OCI-LY3 (cell line): Measurements from ENCODE around the gene PLXNA3.

Source experiments
- H2AFZ ChIP-seq: fragments of 200-600, 300-600 bp; shearing (Covaris generic); 2 replicates; pipeline ENCODE4 v1.6.0; 2014; ENCODE audit warnings: antibody characterized with exemption, low read depth, low read length
- H3K27ac ChIP-seq: fragments of 200-600, 300-600 bp; sonication (generic); 2 replicates; pipeline ENCODE4 v1.5.1; 2014; ENCODE audit warnings: mild to moderate bottlenecking, low read length, moderate library complexity, mixed read lengths
- H3K27me3 ChIP-seq: fragments of 200-600, 300-600 bp; sonication (generic); 2 replicates; pipeline ENCODE4 v1.6.1; 2014; ENCODE audit warnings: low read depth, low read length, mixed read lengths
- H3K36me3 ChIP-seq: fragments of 200-600, 300-600 bp; sonication (generic); replicated peaks from 2 replicates; pipeline ENCODE3; 2014; ENCODE audit warnings: low read depth, low read length, mixed read lengths
- H3K4me1 ChIP-seq: fragments of 300-600, 200-600 bp; sonication (generic); 2 replicates; pipeline ENCODE4 v1.6.1; 2014; ENCODE audit warnings: low read length, mixed read lengths
- H3K4me2 ChIP-seq: fragments of 200-600, 300-600 bp; sonication (generic); 2 replicates; pipeline ENCODE4 v1.6.1; 2014; ENCODE audit warnings: low read length, mixed read lengths
- H3K4me3 ChIP-seq: fragments of 300-600, 200-600 bp; sonication (generic); 2 replicates; pipeline ENCODE4 v1.5.1; 2014; ENCODE audit warnings: antibody characterized with exemption, mild to moderate bottlenecking, low read length, moderate library complexity
- H3K79me2 ChIP-seq: fragments of 300-600, 200-600 bp; shearing (Covaris generic); 2 replicates; pipeline ENCODE4 v1.6.1; 2014; ENCODE audit warnings: mild to moderate bottlenecking, low read length, mixed read lengths
- H3K9ac ChIP-seq: fragments of 300-600, 200-600 bp; shearing (Covaris generic); 2 replicates; pipeline ENCODE4 v1.6.0; 2014; ENCODE audit warnings: mild to moderate bottlenecking, low read length, moderate library complexity
- H3K9me3 ChIP-seq: fragments of 200-600, 300-600 bp; shearing (Covaris generic); 2 replicates; pipeline ENCODE4 v1.6.1; 2014; ENCODE audit warnings: low read length, mixed read lengths; ENCODE audit not compliant: insufficient read depth
- H4K20me1 ChIP-seq: fragments of 200-600, 300-600 bp; sonication (generic); 2 replicates; pipeline ENCODE4 v1.6.1; 2016; ENCODE audit warnings: low read length, mixed read lengths; ENCODE audit not compliant: insufficient read depth
- EZH2phosphoT487 ChIP-seq: fragments of 200-600 bp; shearing (Covaris generic); IDR thresholded peaks from 2 replicates; pipeline ENCODE4 v1.6.1; 2018; ENCODE audit warnings: antibody characterized with exemption, mixed run types, low read depth
- TF ChIP-seq, protein P1 (sequence below): fragments of 200-600, 300-600 bp; sonication (generic); IDR thresholded peaks from 2 replicates; pipeline ENCODE4 v1.5.1; 2014; ENCODE audit warnings: antibody characterized with exemption, low read length, low read depth

The PLXNA3 gene

DNA sequence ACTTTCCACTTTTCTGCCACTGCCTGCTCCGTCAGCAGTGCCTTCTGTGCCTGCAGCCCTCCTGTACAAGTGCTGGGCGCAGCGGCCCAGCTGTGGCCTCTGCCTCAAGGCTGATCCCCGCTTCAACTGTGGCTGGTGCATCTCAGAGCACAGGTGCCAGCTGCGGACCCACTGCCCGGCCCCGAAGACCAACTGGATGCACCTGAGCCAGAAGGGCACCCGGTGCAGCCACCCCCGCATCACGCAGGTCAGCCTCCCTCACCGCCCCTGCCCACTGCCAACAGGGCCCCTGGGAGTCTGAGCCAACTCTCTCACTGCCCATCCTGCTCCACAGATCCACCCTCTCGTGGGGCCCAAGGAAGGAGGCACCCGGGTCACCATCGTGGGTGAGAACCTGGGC, 7.5 kb downstream of the PLXNA3 start:
- H3K27ac ChIP-seq = no peak overlapping the region
- TF ChIP-seq EZH2phosphoT487 = no peak
- TF ChIP-seq, protein P1, sequence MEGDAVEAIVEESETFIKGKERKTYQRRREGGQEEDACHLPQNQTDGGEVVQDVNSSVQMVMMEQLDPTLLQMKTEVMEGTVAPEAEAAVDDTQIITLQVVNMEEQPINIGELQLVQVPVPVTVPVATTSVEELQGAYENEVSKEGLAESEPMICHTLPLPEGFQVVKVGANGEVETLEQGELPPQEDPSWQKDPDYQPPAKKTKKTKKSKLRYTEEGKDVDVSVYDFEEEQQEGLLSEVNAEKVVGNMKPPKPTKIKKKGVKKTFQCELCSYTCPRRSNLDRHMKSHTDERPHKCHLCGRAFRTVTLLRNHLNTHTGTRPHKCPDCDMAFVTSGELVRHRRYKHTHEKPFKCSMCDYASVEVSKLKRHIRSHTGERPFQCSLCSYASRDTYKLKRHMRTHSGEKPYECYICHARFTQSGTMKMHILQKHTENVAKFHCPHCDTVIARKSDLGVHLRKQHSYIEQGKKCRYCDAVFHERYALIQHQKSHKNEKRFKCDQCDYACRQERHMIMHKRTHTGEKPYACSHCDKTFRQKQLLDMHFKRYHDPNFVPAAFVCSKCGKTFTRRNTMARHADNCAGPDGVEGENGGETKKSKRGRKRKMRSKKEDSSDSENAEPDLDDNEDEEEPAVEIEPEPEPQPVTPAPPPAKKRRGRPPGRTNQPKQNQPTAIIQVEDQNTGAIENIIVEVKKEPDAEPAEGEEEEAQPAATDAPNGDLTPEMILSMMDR = no peak
- H3K79me2 ChIP-seq = no peaks in the 10 kb centered on the region
- no peaks in the 10 kb centered on the region for H4K20me1 ChIP-seq
- no peak overlapping the region for H3K4me2 ChIP-seq
- no peak overlapping the region for H3K4me3 ChIP-seq
- H3K9me3 ChIP-seq = no peaks in the 10 kb centered on the region
- H2AFZ ChIP-seq = no peak overlapping the region
- H3K36me3 ChIP-seq = no peaks in the 10 kb centered on the region
- H3K4me1 ChIP-seq = no peaks in the 10 kb centered on the region
- H3K9ac ChIP-seq = no peak overlapping the region
- H3K27me3 ChIP-seq = no peaks in the 10 kb centered on the region

GRCh38 chrX:154466036-154466435, 8.0 kb downstream of the PLXNA3 start:
- H3K27me3 ChIP-seq = no peaks in the 10 kb centered on the region
- H3K4me3 ChIP-seq = no peak overlapping the region
- H3K9ac ChIP-seq = no peak overlapping the region
- no peak overlapping the region for H2AFZ ChIP-seq
- H3K4me2 ChIP-seq = no peak overlapping the region
- no peaks in the 10 kb centered on the region for H4K20me1 ChIP-seq
- H3K27ac ChIP-seq = no peak overlapping the region
- no peaks in the 10 kb centered on the region for H3K4me1 ChIP-seq
- H3K36me3 ChIP-seq = no peaks in the 10 kb centered on the region
- H3K9me3 ChIP-seq = no peaks in the 10 kb centered on the region
- TF ChIP-seq, protein P1 = no peak
- no peak for TF ChIP-seq EZH2phosphoT487
- H3K79me2 ChIP-seq = no peaks in the 10 kb centered on the region

GRCh38 chrX:154466907-154467306, 8.8 kb downstream of the PLXNA3 start:
- Histone ChIP-seq H3K9me3 (no peaks in the 10 kb centered on the region), H3K36me3 (no peaks in the 10 kb centered on the region), H3K27ac (no peak overlapping the region), H3K9ac (no peak overlapping the region), H4K20me1 (no peaks in the 10 kb centered on the region), H3K4me1 (no peaks in the 10 kb centered on the region), H3K79me2 (no peaks in the 10 kb centered on the region), H3K27me3 (no peaks in the 10 kb centered on the region), H2AFZ (no peak overlapping the region), H3K4me3 (no peak overlapping the region), H3K4me2 (no peak overlapping the region)
- TF ChIP-seq, protein P1 = no peak
- no peak for TF ChIP-seq EZH2phosphoT487

DNA sequence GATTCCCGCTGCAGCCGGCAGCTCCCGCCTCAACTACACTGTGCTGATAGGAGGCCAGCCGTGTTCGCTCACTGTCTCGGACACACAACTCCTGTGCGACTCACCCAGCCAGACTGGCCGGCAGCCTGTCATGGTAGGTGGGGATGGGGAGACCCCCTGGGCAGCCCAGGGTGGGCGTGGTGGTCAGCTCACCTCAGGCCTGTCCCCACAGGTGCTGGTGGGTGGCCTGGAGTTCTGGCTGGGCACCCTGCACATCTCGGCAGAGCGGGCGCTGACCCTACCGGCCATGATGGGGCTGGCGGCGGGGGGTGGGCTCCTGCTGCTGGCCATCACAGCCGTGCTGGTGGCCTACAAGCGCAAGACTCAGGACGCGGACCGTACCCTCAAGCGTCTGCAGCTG, 9.5 kb downstream of the PLXNA3 start:
- no peak overlapping the region for H3K27ac ChIP-seq
- H4K20me1 ChIP-seq = no peaks in the 10 kb centered on the region
- H3K79me2 ChIP-seq = no peaks in the 10 kb centered on the region
- no peak overlapping the region for H3K4me2 ChIP-seq
- H3K27me3 ChIP-seq = no peaks in the 10 kb centered on the region
- TF ChIP-seq EZH2phosphoT487 = no peak
- TF ChIP-seq, protein P1 = no peak
- no peaks in the 10 kb centered on the region for H3K9me3 ChIP-seq
- no peak overlapping the region for H3K9ac ChIP-seq
- no peaks in the 10 kb centered on the region for H3K4me1 ChIP-seq
- no peak overlapping the region for H3K4me3 ChIP-seq
- H3K36me3 ChIP-seq = no peaks in the 10 kb centered on the region
- H2AFZ ChIP-seq = no peak overlapping the region
